H9 (cell line): ENCODE measurements around the gene ACO1. TPM values are rescaled to one million over a fixed set of nuclear protein-coding genes. Genes with fewer than 3 reads are reported as not detected.

ENCODE experiments used
- DNase-seq: peaks from one replicate; pipeline ENCODE4 v3.0.0-alpha.2; 2017
- H2AFZ ChIP-seq: one replicate; pipeline ENCODE4 v1.6.1; 2013; ENCODE audit warnings: mild to moderate bottlenecking, low read length, control low read depth, moderate library complexity
- H2AK5ac ChIP-seq: 2 replicates; pipeline ENCODE4 v1.6.1; 2013; ENCODE audit warnings: low read length, control low read depth, mixed read lengths; ENCODE audit not compliant: insufficient read length
- H2BK120ac ChIP-seq: one replicate; pipeline ENCODE4 v1.6.1; 2013; ENCODE audit warnings: low read depth, mild to moderate bottlenecking, low read length, control low read depth, inconsistent platforms; ENCODE audit not compliant: poor library complexity, severe bottlenecking
- H2BK12ac ChIP-seq: 2 replicates; pipeline ENCODE4 v1.6.1; 2013; ENCODE audit warnings: low read length, control low read depth, mixed read lengths, low read depth; ENCODE audit not compliant: insufficient read length
- H2BK15ac ChIP-seq: 2 replicates; pipeline ENCODE4 v1.6.1; 2013; ENCODE audit warnings: low read depth, low read length, control low read depth
- H2BK20ac ChIP-seq: one replicate; pipeline ENCODE4 v1.6.1; 2013; ENCODE audit warnings: low read depth, mild to moderate bottlenecking, low read length, control low read depth, inconsistent platforms; ENCODE audit not compliant: poor library complexity, severe bottlenecking
- H2BK5ac ChIP-seq: 2 replicates; pipeline ENCODE4 v1.6.1; 2013; ENCODE audit warnings: low read length, control low read depth, mixed read lengths; ENCODE audit not compliant: insufficient read length
- H3K14ac ChIP-seq: 2 replicates; pipeline ENCODE4 v1.6.1; 2013; ENCODE audit warnings: low read length, control low read depth; ENCODE audit not compliant: insufficient read depth
- H3K18ac ChIP-seq: 2 replicates; pipeline ENCODE4 v1.6.1; 2013; ENCODE audit warnings: low read depth, mild to moderate bottlenecking, mixed read lengths, low read length, control low read depth; ENCODE audit not compliant: insufficient read length
- H3K23ac ChIP-seq: 2 replicates; pipeline ENCODE4 v1.6.1; 2013; ENCODE audit warnings: low read length, control low read depth, mixed read lengths, low read depth; ENCODE audit not compliant: insufficient read length
- H3K23me2 ChIP-seq: 2 replicates; pipeline ENCODE4 v1.6.1; 2013; ENCODE audit warnings: low read depth, mild to moderate bottlenecking, mixed read lengths, low read length, control low read depth; ENCODE audit not compliant: insufficient read length, poor library complexity, severe bottlenecking
- H3K27ac ChIP-seq: 2 replicates; pipeline ENCODE4 v1.5.1; 2013; ENCODE audit warnings: low read length, control low read depth, mixed read lengths, low read depth; ENCODE audit not compliant: insufficient read length
- H3K27me3 ChIP-seq: 2 replicates; pipeline ENCODE4 v1.6.1; 2013; ENCODE audit warnings: low read length, control low read depth, inconsistent platforms; ENCODE audit not compliant: insufficient read depth
- H3K4ac ChIP-seq: 2 replicates; pipeline ENCODE4 v1.6.1; 2013; ENCODE audit warnings: low read depth, mild to moderate bottlenecking, control low read depth, inconsistent platforms, low read length, moderate library complexity
- H3K4me1 ChIP-seq: 2 replicates; pipeline ENCODE4 v1.6.1; 2013; ENCODE audit warnings: low read length, control low read depth, inconsistent platforms; ENCODE audit not compliant: insufficient read depth
- H3K4me2 ChIP-seq: 2 replicates; pipeline ENCODE4 v1.6.1; 2013; ENCODE audit warnings: low read length, control low read depth, mixed read lengths; ENCODE audit not compliant: insufficient read length, insufficient read depth
- H3K56ac ChIP-seq: 2 replicates; pipeline ENCODE4 v1.6.1; 2013; ENCODE audit warnings: low read depth, mild to moderate bottlenecking, mixed read lengths, low read length, control low read depth; ENCODE audit not compliant: insufficient read length
- H3K79me1 ChIP-seq: 2 replicates; pipeline ENCODE4 v1.6.1; 2013; ENCODE audit warnings: low read depth, mild to moderate bottlenecking, moderate library complexity, low read length, control low read depth, inconsistent platforms; ENCODE audit not compliant: insufficient read depth, poor library complexity, severe bottlenecking
- H3K79me2 ChIP-seq: 2 replicates; pipeline ENCODE4 v1.6.1; 2013; ENCODE audit warnings: low read length, control low read depth, inconsistent platforms; ENCODE audit not compliant: insufficient read depth
- H3K9ac ChIP-seq: 2 replicates; pipeline ENCODE4 v1.6.1; 2013; ENCODE audit warnings: low read length, control low read depth, mixed read lengths; ENCODE audit not compliant: insufficient read length; ENCODE audit errors: extremely low read depth
- H3K9me3 ChIP-seq: one replicate; pipeline ENCODE4 v1.6.1; 2013; ENCODE audit warnings: low read depth, low read length, inconsistent platforms; ENCODE audit not compliant: control insufficient read depth
- H3T11ph ChIP-seq: one replicate; pipeline ENCODE4 v1.6.1; 2013; ENCODE audit warnings: mild to moderate bottlenecking, low read length, control low read depth, inconsistent platforms
- H4K20me1 ChIP-seq: one replicate; pipeline ENCODE4 v1.6.1; 2013; ENCODE audit not compliant: control insufficient read depth, insufficient read length, insufficient read depth
- H4K5ac ChIP-seq: 2 replicates; pipeline ENCODE4 v1.6.1; 2013; ENCODE audit warnings: low read depth, mild to moderate bottlenecking, mixed read lengths, low read length, control low read depth; ENCODE audit not compliant: insufficient read length
- H4K8ac ChIP-seq: replicated peaks from 2 replicates; pipeline ENCODE4 v1.6.1; 2013; ENCODE audit warnings: low read length, control low read depth, mixed read lengths, low read depth; ENCODE audit not compliant: insufficient read length
- H4K91ac ChIP-seq: 2 replicates; pipeline ENCODE4 v1.6.1; 2013; ENCODE audit warnings: low read depth, mild to moderate bottlenecking, moderate library complexity, mixed read lengths, low read length, control low read depth; ENCODE audit not compliant: insufficient read length
- H3K27ac Mint-ChIP-seq, 3 experiments: 2 replicates in 2 of 3; 3 replicates in 1 of 3; pipeline ENCODE4 v1.8.0; 2020 to 2021; ENCODE audit warnings: mixed read lengths in 3 of 3, mild to moderate bottlenecking in 1 of 3, moderate library complexity in 1 of 3
- H3K27me3 Mint-ChIP-seq: 2 replicates; pipeline ENCODE4 v1.8.0; 2021; ENCODE audit warnings: low read depth, mild to moderate bottlenecking, moderate library complexity, mixed read lengths
- H3K36me3 Mint-ChIP-seq, 3 experiments: 2 replicates in 2 of 3; 3 replicates in 1 of 3; pipeline ENCODE4 v1.8.0; 2020 to 2021; ENCODE audit warnings: low read depth in 3 of 3, mixed read lengths in 3 of 3; ENCODE audit not compliant: insufficient read depth in 1 of 3
- H3K4me1 Mint-ChIP-seq, 2 experiments: 2 replicates each; pipeline ENCODE4 v1.8.0; 2020; ENCODE audit warnings: mixed read lengths in 2 of 2
- H3K4me3 Mint-ChIP-seq, 2 experiments: 2 replicates in 1 of 2; 3 replicates in 1 of 2; pipeline ENCODE4 v1.8.0; 2020 to 2021; ENCODE audit warnings: mild to moderate bottlenecking in 2 of 2, mixed read lengths in 2 of 2, moderate library complexity in 1 of 2
- H3K9me3 Mint-ChIP-seq, 2 experiments: 2 replicates in 1 of 2; 3 replicates in 1 of 2; pipeline ENCODE4 v1.8.0; 2020; ENCODE audit warnings: mild to moderate bottlenecking in 2 of 2, mixed read lengths in 2 of 2, moderate library complexity in 1 of 2
- total RNA-seq: library from RNA; stranded (reverse); gene quantifications from 2 replicates; pipeline ENCODE4 v1.2.1, GENCODE V29; 2021
- TF ChIP-seq, protein P1 (sequence below): fragments of 200-600 bp; sonication (generic); conservative IDR thresholded peaks from 3 replicates; pipeline ENCODE4 v1.8.0; 2021; ENCODE audit warnings: antibody characterized with exemption, mild to moderate bottlenecking

Gene ACO1
- total RNA-seq, 1 experiment from 2014 or later: 44.5 TPM

DNA sequence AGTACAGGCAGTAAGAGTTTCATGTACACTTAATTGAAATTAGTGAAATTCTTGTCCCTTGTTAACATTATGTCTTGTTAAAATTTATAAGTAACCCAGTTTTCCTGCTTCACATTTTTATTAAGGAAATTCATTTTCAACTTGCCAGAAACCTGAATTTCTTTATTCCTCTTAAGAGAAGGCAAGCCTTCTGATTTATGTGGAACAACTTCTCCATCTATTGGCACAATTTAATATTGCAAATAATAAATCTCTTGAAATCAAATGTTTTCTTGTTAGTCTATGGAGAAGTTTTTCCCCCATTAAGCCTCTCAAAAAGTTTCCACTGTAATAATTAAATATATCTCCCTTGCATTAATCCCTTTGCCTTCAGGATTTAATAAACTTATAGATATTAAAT lies 33.8 kb upstream of the ACO1 start:
- no peak overlapping the region for H2BK15ac ChIP-seq
- DNase-seq: no peak
- no peak overlapping the region for H3K23ac ChIP-seq
- no peak overlapping the region for H2BK5ac ChIP-seq
- H3K4ac ChIP-seq: no peak overlapping the region
- no peak overlapping the region for H2BK20ac ChIP-seq
- no peak overlapping the region for H3T11ph ChIP-seq
- H3K56ac ChIP-seq: no peak overlapping the region
- no peak overlapping the region for H4K8ac ChIP-seq
- no peaks in the 10 kb centered on the region for H3K23me2 ChIP-seq
- peaks cover 0 to 6% of the 10 kb centered on the region in 2 experiments; a peak in 1 of 5 replicates for H3K9me3 Mint-ChIP-seq
- 0 out of 2 replicates have a peak, but pooled peaks cover 3% of the 10 kb centered on the region for H3K4me1 ChIP-seq
- H3K4me1 Mint-ChIP-seq: peaks cover 13 to 35% of the 10 kb centered on the region in 2 experiments
- no peaks in the 10 kb centered on the region for H4K20me1 ChIP-seq
- H3K79me2 ChIP-seq: no peaks in the 10 kb centered on the region
- H3K4me2 ChIP-seq: no peak overlapping the region
- no peak overlapping the region for H2AFZ ChIP-seq
- H3K27me3 ChIP-seq: no peaks in the 10 kb centered on the region
- H3K9me3 ChIP-seq: no peaks in the 10 kb centered on the region
- H3K14ac ChIP-seq: no peak overlapping the region
- peaks cover 0 to 2% (median 0%) of the 10 kb centered on the region in 3 experiments; a peak in 2 of 7 replicates for H3K36me3 Mint-ChIP-seq
- H4K91ac ChIP-seq: no peak overlapping the region
- H4K5ac ChIP-seq: no peak overlapping the region
- TF ChIP-seq, protein P1, sequence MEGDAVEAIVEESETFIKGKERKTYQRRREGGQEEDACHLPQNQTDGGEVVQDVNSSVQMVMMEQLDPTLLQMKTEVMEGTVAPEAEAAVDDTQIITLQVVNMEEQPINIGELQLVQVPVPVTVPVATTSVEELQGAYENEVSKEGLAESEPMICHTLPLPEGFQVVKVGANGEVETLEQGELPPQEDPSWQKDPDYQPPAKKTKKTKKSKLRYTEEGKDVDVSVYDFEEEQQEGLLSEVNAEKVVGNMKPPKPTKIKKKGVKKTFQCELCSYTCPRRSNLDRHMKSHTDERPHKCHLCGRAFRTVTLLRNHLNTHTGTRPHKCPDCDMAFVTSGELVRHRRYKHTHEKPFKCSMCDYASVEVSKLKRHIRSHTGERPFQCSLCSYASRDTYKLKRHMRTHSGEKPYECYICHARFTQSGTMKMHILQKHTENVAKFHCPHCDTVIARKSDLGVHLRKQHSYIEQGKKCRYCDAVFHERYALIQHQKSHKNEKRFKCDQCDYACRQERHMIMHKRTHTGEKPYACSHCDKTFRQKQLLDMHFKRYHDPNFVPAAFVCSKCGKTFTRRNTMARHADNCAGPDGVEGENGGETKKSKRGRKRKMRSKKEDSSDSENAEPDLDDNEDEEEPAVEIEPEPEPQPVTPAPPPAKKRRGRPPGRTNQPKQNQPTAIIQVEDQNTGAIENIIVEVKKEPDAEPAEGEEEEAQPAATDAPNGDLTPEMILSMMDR: peak; percentile 61; the same call in 2 of the 3 replicates
- no peak overlapping the region for H2AK5ac ChIP-seq
- H2BK12ac ChIP-seq: no peak overlapping the region
- H3K27ac Mint-ChIP-seq: no peak overlapping the region
- H3K9ac ChIP-seq: no peak overlapping the region
- no peaks in the 10 kb centered on the region for H3K27me3 Mint-ChIP-seq
- no peaks in the 10 kb centered on the region for H3K79me1 ChIP-seq
- no peak overlapping the region for H3K27ac ChIP-seq
- H3K18ac ChIP-seq: no peak overlapping the region
- H3K4me3 Mint-ChIP-seq: no peak overlapping the region
- no peak overlapping the region for H2BK120ac ChIP-seq
